GM12801 (cell line): ENCODE results near the gene MSH3.

Experiments used
- TF ChIP-seq, protein P1 (sequence below): IDR thresholded peaks from one replicate; pipeline ENCODE4 v1.5.1; 2011; ENCODE audit warnings: control low read depth; ENCODE audit not compliant: insufficient read length; ENCODE audit errors: extremely low read depth

Gene MSH3

DNA sequence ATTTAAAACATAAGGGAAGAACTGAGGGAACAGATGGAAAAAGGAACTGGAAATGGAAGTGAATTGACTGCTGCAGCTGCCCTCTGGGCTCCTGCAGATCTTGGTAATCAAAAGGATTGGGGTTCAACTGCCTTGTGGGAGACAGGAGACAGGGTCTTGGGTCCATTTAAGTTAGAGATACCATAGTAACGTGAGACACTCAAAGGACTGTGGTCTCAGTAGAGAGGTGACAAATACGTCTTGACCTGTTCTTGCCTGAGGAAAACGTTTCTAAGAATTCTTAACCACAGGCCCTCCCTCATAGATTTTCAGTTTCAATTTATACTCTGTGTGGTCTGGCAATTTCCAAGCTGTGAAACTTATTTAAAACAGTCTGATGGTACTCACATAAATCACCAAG lies 101.2 kb downstream of the MSH3 start:
- TF ChIP-seq, protein P1, sequence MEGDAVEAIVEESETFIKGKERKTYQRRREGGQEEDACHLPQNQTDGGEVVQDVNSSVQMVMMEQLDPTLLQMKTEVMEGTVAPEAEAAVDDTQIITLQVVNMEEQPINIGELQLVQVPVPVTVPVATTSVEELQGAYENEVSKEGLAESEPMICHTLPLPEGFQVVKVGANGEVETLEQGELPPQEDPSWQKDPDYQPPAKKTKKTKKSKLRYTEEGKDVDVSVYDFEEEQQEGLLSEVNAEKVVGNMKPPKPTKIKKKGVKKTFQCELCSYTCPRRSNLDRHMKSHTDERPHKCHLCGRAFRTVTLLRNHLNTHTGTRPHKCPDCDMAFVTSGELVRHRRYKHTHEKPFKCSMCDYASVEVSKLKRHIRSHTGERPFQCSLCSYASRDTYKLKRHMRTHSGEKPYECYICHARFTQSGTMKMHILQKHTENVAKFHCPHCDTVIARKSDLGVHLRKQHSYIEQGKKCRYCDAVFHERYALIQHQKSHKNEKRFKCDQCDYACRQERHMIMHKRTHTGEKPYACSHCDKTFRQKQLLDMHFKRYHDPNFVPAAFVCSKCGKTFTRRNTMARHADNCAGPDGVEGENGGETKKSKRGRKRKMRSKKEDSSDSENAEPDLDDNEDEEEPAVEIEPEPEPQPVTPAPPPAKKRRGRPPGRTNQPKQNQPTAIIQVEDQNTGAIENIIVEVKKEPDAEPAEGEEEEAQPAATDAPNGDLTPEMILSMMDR, result no peak

DNA sequence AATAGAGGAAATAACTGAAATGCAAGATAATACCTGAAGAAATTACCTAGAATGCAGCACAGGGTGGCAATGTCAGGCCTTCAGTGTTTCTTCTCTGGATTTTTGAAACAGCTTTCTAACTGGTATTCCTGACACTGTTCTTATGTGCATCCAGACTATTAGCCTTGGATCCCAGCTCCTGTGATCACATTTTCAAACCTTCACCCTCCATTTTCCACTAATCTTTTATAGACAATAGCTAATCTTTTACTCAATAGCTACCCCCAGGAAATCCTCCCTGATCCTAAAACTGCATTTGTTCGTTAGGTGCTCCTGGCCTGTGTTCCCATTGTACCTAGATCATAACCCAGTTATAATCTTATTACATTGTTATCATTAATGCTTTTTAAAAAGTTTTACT lies 101.8 kb downstream of the MSH3 start:
- TF ChIP-seq, protein P1, result no peak

DNA sequence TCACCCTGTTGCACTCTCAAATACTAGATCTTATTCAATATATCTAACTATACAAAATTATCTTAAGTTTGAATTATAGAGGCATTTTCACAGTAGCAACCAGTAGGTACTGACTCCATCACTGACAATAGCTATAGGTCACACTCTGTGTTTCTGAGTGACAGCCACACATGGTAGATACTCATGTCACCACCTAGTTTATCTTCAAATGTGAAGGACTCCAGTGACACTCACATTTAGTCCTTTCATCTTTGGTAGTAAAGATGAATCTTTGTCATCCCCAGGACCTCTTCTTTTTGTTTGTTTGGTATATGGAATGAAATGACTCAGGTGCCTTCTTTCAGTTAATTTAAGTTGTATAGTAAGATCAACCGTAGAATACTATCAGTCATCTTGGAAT lies 102.8 kb downstream of the MSH3 start:
- TF ChIP-seq, protein P1, result no peak

DNA sequence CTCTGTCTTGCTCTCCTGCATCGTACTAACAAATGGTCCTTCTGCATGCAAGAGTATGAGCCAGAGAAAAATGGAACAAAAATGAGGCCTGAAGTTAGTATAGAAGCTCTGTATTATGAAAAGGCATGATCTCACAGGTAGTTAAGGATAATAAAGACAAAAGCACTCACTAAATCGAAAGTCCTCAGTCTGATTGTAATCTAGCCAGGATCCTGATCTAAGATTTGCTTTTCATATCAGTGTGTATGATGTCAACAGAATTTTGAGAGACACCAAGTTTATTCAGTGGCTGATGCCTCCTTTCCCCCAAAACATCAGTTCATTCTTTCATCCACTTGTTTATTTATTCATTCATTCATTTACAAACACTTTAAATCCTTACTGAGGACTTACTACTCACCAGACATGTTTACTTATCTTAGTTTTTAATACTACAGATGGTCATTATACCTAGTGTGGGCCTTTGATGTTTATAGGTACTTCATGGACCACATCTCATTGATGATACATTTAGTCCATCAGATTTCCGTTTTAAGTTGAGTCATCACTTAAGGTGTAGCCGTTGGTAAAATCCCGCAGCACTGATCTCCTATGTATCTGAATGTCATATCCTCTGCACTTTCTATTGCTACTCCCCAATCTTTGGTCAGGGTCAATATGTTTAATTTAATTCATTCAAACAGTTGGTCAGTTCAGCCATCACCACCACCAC lies 105.6 kb downstream of the MSH3 start:
- TF ChIP-seq, protein P1, result no peak

DNA sequence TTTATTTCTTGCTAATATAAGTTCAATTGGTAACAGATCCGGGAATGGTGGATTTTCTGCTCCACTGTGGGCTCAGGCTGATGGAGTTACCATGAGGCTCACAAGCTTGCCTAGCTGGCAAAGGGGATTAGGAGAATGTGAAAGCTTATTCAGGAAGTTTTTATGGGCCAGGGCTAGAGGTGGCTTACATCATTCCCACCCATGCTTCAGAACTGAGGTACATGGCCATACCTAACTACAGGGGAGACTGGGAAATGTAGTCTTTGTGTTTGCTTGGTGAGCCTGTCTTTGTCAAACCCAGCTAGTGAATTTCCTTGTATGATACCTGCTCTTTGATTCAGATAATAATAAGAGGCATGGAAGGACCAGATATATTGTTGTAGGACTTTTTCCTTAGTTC lies 106.2 kb downstream of the MSH3 start:
- TF ChIP-seq, protein P1, result no peak

DNA sequence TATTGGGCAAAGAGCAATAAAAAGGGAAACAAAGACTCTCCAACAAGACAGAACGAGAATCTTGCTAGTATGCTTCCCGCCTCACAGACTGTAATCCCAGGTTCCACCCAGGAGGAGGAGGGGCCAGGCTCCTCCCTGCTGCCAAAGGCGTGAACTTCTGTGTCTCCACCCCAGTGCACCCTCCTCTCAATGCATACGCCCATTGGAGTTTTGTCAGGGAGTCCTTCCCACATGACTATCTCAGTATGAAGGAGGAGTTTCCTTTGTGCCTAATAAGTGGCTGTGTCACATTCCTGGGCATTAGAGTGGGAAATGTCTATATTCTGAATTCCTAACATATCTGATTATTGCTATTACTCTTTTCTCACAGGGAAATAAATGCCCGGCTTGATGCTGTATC lies 106.7 kb downstream of the MSH3 start:
- TF ChIP-seq, protein P1, result no peak

DNA sequence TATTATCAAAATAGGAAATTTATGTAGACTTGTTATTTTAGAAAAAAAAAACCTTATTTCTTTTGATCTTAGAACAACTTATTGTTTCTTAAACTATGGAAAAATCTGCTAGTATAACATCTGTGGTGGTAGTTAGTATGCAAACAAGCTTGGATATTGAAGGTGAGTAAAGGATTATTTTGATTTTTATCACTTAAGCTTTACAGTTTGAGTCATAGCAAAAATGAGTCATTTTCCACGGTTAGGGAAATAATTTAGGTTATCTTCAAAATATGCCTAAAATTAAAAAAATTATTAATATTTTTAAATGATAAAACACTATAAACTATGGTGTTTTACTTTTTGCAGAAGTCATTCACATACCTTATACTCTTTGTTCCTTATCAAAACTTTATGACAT lies 107.5 kb downstream of the MSH3 start:
- TF ChIP-seq, protein P1, result no peak
